ENCODE measurements around the gene SHANK1.

GRCh38 chr19:50664204-50664603 is 55.4 kb downstream of the SHANK1 start:
- TF ChIP-seq POLR2AphosphoS5 (IDR thresholded peaks at IDR 0.05; ENCODE audit: low read depth, low read length) (no peak), FOXP2 (optimal IDR thresholded peaks at IDR 0.05; ENCODE audit: borderline replicate concordance, extremely low read depth, extremely low read length, insufficient read depth) (no peak), SIN3A (IDR thresholded peaks at IDR 0.05; ENCODE audit: borderline replicate concordance, insufficient read depth, low read length) (no peak), TAF1 (IDR thresholded peaks at IDR 0.05; ENCODE audit: borderline replicate concordance, insufficient read depth, low read length) (no peak), REST (IDR thresholded peaks at IDR 0.05; ENCODE audit: insufficient read depth in 1 of 2, low read depth in 2 of 2, low read length in 2 of 2) (no peak)

All from PFSK-1 (cell line).